Measurements from ENCODE around the gene MARCHF11.

The MARCHF11 gene

GRCh38 chr5:16137177-16137576 lies 42.4 kb downstream of the MARCHF11 start:
- Histone ChIP-seq H3K9me3 (ENCODE audit: severe bottlenecking) (no peaks in the 10 kb centered on the region), H3K4me3 (ENCODE audit: severe bottlenecking) (no peak overlapping the region), H3K27ac (ENCODE audit: poor library complexity, severe bottlenecking) (no peak overlapping the region), H3K27me3 (ENCODE audit: insufficient read depth, poor library complexity, severe bottlenecking) (no peaks in the 10 kb centered on the region), H3K36me3 (ENCODE audit: low read depth) (no peaks in the 10 kb centered on the region), H3K4me1 (ENCODE audit: insufficient read depth, poor library complexity, severe bottlenecking) (no peaks in the 10 kb centered on the region)
- ATAC-seq (ENCODE audit: low read depth) (no peak), DNase-seq (ENCODE audit: low spot score) (no peak)
- TF ChIP-seq CTCF (IDR thresholded peaks at IDR 0.05; ENCODE audit: poor library complexity, severe bottlenecking), result no peak

- no peaks in the 10 kb centered on the region for H3K36me3 ChIP-seq (ENCODE audit: low read depth)
- no peak for ATAC-seq (ENCODE audit: low read depth)
Observed at GRCh38 chr5:16135506-16135905, 44.1 kb downstream of the MARCHF11 start.

GRCh38 chr5:16135003-16135402 lies 44.6 kb downstream of the MARCHF11 start:
- no peak for DNase-seq (ENCODE audit: low spot score)

More at GRCh38 chr5:16135506-16135905, 44.1 kb downstream of the MARCHF11 start:
- no peaks in the 10 kb centered on the region for H3K9me3 ChIP-seq (ENCODE audit: severe bottlenecking)
- no peaks in the 10 kb centered on the region for H3K4me1 ChIP-seq (ENCODE audit: insufficient read depth, poor library complexity, severe bottlenecking)
- peaks cover 12% of the 10 kb centered on the region for H3K27me3 ChIP-seq (ENCODE audit: insufficient read depth, poor library complexity, severe bottlenecking)
- no peak overlapping the region for H3K4me3 ChIP-seq (ENCODE audit: severe bottlenecking)
- DNase-seq (ENCODE audit: low spot score), result no peak
- no peak for TF ChIP-seq CTCF (IDR thresholded peaks at IDR 0.05; ENCODE audit: poor library complexity, severe bottlenecking)
- H3K27ac ChIP-seq (ENCODE audit: poor library complexity, severe bottlenecking), result no peak overlapping the region

GRCh38 chr5:16134204-16134603 lies 45.4 kb downstream of the MARCHF11 start:
- no peak for TF ChIP-seq CTCF (IDR thresholded peaks at IDR 0.05; ENCODE audit: poor library complexity, severe bottlenecking)
- ATAC-seq (ENCODE audit: low read depth) (no peak), DNase-seq (ENCODE audit: low spot score) (no peak)

More at GRCh38 chr5:16135003-16135402, 44.6 kb downstream of the MARCHF11 start:
- no peaks in the 10 kb centered on the region for H3K9me3 ChIP-seq (ENCODE audit: severe bottlenecking)
- no peaks in the 10 kb centered on the region for H3K36me3 ChIP-seq (ENCODE audit: low read depth)
- no peak for TF ChIP-seq CTCF (IDR thresholded peaks at IDR 0.05; ENCODE audit: poor library complexity, severe bottlenecking)
- H3K27ac ChIP-seq (ENCODE audit: poor library complexity, severe bottlenecking), result no peak overlapping the region
- peaks cover 17% of the 10 kb centered on the region for H3K27me3 ChIP-seq (ENCODE audit: insufficient read depth, poor library complexity, severe bottlenecking)
- no peak for ATAC-seq (ENCODE audit: low read depth)
- no peaks in the 10 kb centered on the region for H3K4me1 ChIP-seq (ENCODE audit: insufficient read depth, poor library complexity, severe bottlenecking)
- H3K4me3 ChIP-seq (ENCODE audit: severe bottlenecking), result no peak overlapping the region

GRCh38 chr5:16131878-16132277 lies 47.7 kb downstream of the MARCHF11 start:
- DNase-seq (ENCODE audit: low spot score) (no peak), ATAC-seq (ENCODE audit: low read depth) (no peak)
- Histone ChIP-seq H3K27me3 (ENCODE audit: insufficient read depth, poor library complexity, severe bottlenecking) (peaks cover 46% of the 10 kb centered on the region), H3K4me1 (ENCODE audit: insufficient read depth, poor library complexity, severe bottlenecking) (no peaks in the 10 kb centered on the region), H3K4me3 (ENCODE audit: severe bottlenecking) (no peak overlapping the region), H3K27ac (ENCODE audit: poor library complexity, severe bottlenecking) (no peak overlapping the region), H3K36me3 (ENCODE audit: low read depth) (no peaks in the 10 kb centered on the region), H3K9me3 (ENCODE audit: severe bottlenecking) (no peaks in the 10 kb centered on the region)
- TF ChIP-seq CTCF (IDR thresholded peaks at IDR 0.05; ENCODE audit: poor library complexity, severe bottlenecking), result no peak

More at GRCh38 chr5:16134204-16134603, 45.4 kb downstream of the MARCHF11 start:
- Histone ChIP-seq H3K9me3 (ENCODE audit: severe bottlenecking) (no peaks in the 10 kb centered on the region), H3K36me3 (ENCODE audit: low read depth) (no peaks in the 10 kb centered on the region), H3K4me3 (ENCODE audit: severe bottlenecking) (no peak overlapping the region), H3K27ac (ENCODE audit: poor library complexity, severe bottlenecking) (no peak overlapping the region), H3K27me3 (ENCODE audit: insufficient read depth, poor library complexity, severe bottlenecking) (peaks cover 25% of the 10 kb centered on the region), H3K4me1 (ENCODE audit: insufficient read depth, poor library complexity, severe bottlenecking) (no peaks in the 10 kb centered on the region)
